Smooth muscle cell (in vitro differentiated cells): ENCODE data around the gene FAM25G. TPM values are rescaled to one million over a fixed set of nuclear protein-coding genes. Genes with fewer than 3 reads are reported as not detected.
"Not testable (repeated sequence)": the region's sequence is repeated elsewhere in the genome, so short reads cannot be mapped to it uniquely, and the experiment has no call there.

ENCODE experiments used
- DNase-seq: peaks from one replicate; lab custom pipeline; 2025; ENCODE audit not compliant: unreplicated experiment; lab: John Stamatoyannopoulos, UW
- H2AFZ ChIP-seq: fragments of 200-600 bp; sonication (generic); 2 replicates; pipeline ENCODE4 v1.6.0; 2016; ENCODE audit warnings: antibody characterized with exemption, low read depth, mild to moderate bottlenecking
- H3F3A ChIP-seq: fragments of 200-600 bp; sonication (generic); 2 replicates; pipeline ENCODE4 v1.6.0; 2017; ENCODE audit warnings: antibody characterized with exemption, low read depth
- H3K27ac ChIP-seq: fragments of 200-600 bp; sonication (generic); 2 replicates; pipeline ENCODE4 v1.5.1; 2016; ENCODE audit warnings: low read depth, mild to moderate bottlenecking
- H3K27me3 ChIP-seq: fragments of 200-600 bp; sonication (generic); 2 replicates; pipeline ENCODE4 v1.6.1; 2016; ENCODE audit warnings: low read depth, mild to moderate bottlenecking
- H3K36me3 ChIP-seq: fragments of 200-600 bp; sonication (generic); 2 replicates; pipeline ENCODE4 v1.5.1; 2016; ENCODE audit warnings: low read depth
- H3K4me1 ChIP-seq: fragments of 200-600 bp; sonication (generic); 2 replicates; pipeline ENCODE4 v1.5.1; 2016; ENCODE audit warnings: low read depth
- H3K4me2 ChIP-seq: fragments of 200-600 bp; sonication (generic); 2 replicates; pipeline ENCODE4 v1.6.0; 2016; ENCODE audit warnings: mild to moderate bottlenecking
- H3K4me3 ChIP-seq: fragments of 200-600 bp; sonication (generic); 2 replicates; pipeline ENCODE4 v1.5.1; 2016; ENCODE audit warnings: mild to moderate bottlenecking
- H3K79me2 ChIP-seq: fragments of 200-600 bp; sonication (generic); 2 replicates; pipeline ENCODE4 v1.6.0; 2016; ENCODE audit warnings: low read depth, mild to moderate bottlenecking
- H3K9ac ChIP-seq: fragments of 200-600 bp; sonication (generic); 2 replicates; pipeline ENCODE4 v1.6.0; 2016; ENCODE audit warnings: low read depth
- H3K9me3 ChIP-seq: fragments of 200-600 bp; sonication (generic); replicated peaks from 2 replicates; pipeline ENCODE4 v1.5.1; 2016; ENCODE audit warnings: low read depth
- H4K20me1 ChIP-seq: fragments of 200-600 bp; sonication (generic); 2 replicates; pipeline ENCODE4 v1.6.0; 2016; ENCODE audit warnings: low read depth
- WGBS: methylation state at CpG from one replicate; pipeline ENCODE4 v1.1.7; 2016; ENCODE audit warnings: low lambda C conversion rate; 5-methylcytosine and 5-hydroxymethylcytosine counted together
- polyA plus RNA-seq: library from polyadenylated mRNA; unstranded; fragments of >200 nt; fragmentation: Nextera tagmentation; extraction: Ambion mirVana; gene quantifications from 2 replicates; pipeline ENCODE4 v1.2.1, GENCODE V29; 2016
- total RNA-seq: library from RNA; depleted of rRNA; stranded (reverse); fragments of >200 nt; gene quantifications from 2 replicates; pipeline ENCODE4 v1.2.3, GENCODE V29; 2014

Gene FAM25G
- total RNA-seq (not detected in 2 replicates), polyA plus RNA-seq (not detected in 2 replicates)

- not testable (repeated sequence) for H3K4me3 ChIP-seq, H3K4me1 ChIP-seq, H3K9ac ChIP-seq, H4K20me1 ChIP-seq, H2AFZ ChIP-seq, H3K9me3 ChIP-seq, H3K27me3 ChIP-seq, H3K36me3 ChIP-seq, H3K27ac ChIP-seq, DNase-seq, H3K4me2 ChIP-seq, H3F3A ChIP-seq, H3K79me2 ChIP-seq
- WGBS: 93% methylated on average over 8 of the region's 9 CpGs
Observed at GRCh38 chr10:47491600-47491999, at the start of gene FAM25G. Gene FAM25G (minus strand): TSS chr10:47491700. CDS start chr10:47491674, 26 bp downstream.

- WGBS: 87% methylated on average over 2 of the region's 3 CpGs
- not testable (repeated sequence) for H3K27me3 ChIP-seq, H3F3A ChIP-seq, H3K9me3 ChIP-seq, H3K4me3 ChIP-seq, H3K27ac ChIP-seq, H3K4me1 ChIP-seq, H3K9ac ChIP-seq, DNase-seq, H4K20me1 ChIP-seq, H3K4me2 ChIP-seq, H2AFZ ChIP-seq, H3K36me3 ChIP-seq, H3K79me2 ChIP-seq
Observed at GRCh38 chr10:47536430-47536829, 44.9 kb upstream of the FAM25G start.

DNA sequence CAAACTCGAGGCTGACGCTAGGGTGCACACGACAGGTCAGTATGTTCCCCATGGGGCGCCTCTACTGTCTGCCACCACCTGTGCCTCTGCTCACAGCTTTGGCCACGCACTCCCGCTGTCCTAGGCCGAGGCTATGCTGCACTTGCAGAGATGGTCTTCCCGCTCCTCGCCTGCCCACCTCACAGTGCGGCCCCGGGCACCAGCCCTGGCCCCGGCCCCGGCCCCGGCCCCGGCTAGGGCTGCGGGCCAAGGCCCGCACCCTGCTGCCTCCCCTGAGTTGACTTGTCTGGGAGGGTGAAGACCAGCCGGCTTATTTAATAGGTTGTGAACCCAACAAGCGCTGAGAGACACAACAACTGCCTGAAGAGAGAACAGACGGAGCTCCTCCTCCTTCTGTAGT is 32.0 kb upstream of the FAM25G start, which contains the start of gene AGAP9:
Gene AGAP9, minus strand, starts transcription at position 164 of the 400 bp plus-strand sequence. Its CDS starts 112 bp downstream, at position 52.
- not testable (repeated sequence) for H3K36me3 ChIP-seq, H3K9ac ChIP-seq, DNase-seq, H4K20me1 ChIP-seq, H3K4me1 ChIP-seq, H3F3A ChIP-seq, H2AFZ ChIP-seq, H3K4me2 ChIP-seq, H3K79me2 ChIP-seq, H3K27me3 ChIP-seq, H3K27ac ChIP-seq, H3K9me3 ChIP-seq, H3K4me3 ChIP-seq
- WGBS: no CpG with 5 or more reads among the region's 20 CpGs

GRCh38 chr10:47502313-47502712 is 10.8 kb upstream of the FAM25G start:
- WGBS: 97% methylated on average over 9 of the region's 9 CpGs
- H3K36me3 ChIP-seq, H3K4me1 ChIP-seq, H3K27ac ChIP-seq, H2AFZ ChIP-seq, H4K20me1 ChIP-seq, H3K27me3 ChIP-seq, H3K4me3 ChIP-seq, H3F3A ChIP-seq, H3K79me2 ChIP-seq, H3K9me3 ChIP-seq, H3K9ac ChIP-seq, DNase-seq, H3K4me2 ChIP-seq: not testable (repeated sequence)

DNA sequence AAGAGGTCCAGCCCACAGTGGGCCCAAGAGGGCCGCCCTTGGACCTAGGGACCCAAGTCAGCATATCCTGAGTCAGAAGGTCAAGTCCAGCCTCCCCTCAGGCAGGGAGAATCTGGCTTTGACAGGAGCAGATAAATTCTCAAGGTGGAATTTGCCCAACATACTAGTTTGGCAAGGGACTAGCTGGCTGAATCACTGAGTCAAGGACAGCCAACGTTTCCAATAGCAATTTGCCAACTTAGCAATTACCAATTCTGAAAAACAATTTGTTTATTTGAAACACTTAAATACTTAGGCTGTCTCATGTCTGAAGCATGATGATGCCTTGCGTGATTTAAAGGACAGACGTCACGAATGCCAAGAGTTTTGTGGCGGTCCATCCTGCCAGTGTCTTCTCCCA is 2.7 kb upstream of the FAM25G start:
- H3K9me3 ChIP-seq, H3K9ac ChIP-seq, H3K36me3 ChIP-seq, H3F3A ChIP-seq, H3K27me3 ChIP-seq, DNase-seq, H4K20me1 ChIP-seq, H2AFZ ChIP-seq, H3K27ac ChIP-seq, H3K4me3 ChIP-seq, H3K79me2 ChIP-seq, H3K4me1 ChIP-seq, H3K4me2 ChIP-seq: not testable (repeated sequence)
- no CpG with 5 or more reads among the region's 6 CpGs for WGBS

DNA sequence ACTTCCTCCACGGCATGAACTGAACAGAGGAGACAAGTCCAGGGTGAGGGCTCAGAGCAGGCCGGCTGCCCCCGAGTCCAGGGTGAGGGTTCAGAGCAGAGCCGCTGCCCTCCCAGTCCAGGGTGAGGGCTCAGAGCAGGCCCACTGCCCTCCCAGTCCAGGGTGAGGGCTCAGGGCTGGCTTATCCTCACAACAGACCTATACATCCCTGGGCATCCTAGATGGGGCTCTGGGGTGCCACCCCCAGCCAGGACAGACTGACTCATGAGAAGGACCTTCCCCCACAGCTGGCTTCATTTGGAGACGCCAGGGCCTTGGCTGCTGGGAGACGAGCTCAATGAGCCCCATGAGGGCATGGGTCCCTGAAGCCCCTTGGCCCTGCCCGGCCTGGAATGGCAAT is 1.9 kb downstream of the FAM25G start:
- not testable (repeated sequence) for DNase-seq, H3K79me2 ChIP-seq, H3K4me3 ChIP-seq, H4K20me1 ChIP-seq, H3K9me3 ChIP-seq, H3F3A ChIP-seq, H3K36me3 ChIP-seq, H3K4me2 ChIP-seq, H3K4me1 ChIP-seq, H2AFZ ChIP-seq, H3K27ac ChIP-seq, H3K9ac ChIP-seq, H3K27me3 ChIP-seq
- WGBS: 100% methylated on average over 3 of the region's 7 CpGs

DNA sequence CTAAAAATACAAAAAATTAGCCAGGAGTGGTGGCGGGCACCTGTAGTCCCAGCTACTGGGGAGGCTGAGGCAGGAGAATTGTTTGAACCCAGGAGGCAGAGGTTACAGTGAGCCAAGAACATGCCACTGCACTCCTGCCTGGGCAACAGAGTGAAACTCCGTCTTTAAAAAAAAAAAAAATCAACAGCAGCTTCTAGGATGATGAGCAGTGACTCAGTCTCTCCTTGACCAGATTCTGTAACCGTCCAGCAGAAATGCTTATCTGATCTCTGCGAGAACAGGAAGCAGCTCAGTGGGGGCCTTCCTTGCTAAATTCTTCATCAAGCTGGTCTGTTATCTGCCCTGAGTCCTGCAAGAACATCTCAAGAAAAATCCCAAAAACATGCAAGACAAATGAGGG is 5.6 kb downstream of the FAM25G start:
- not testable (repeated sequence) for H3K79me2 ChIP-seq, H3K4me1 ChIP-seq, H3K9me3 ChIP-seq, DNase-seq, H3K9ac ChIP-seq, H2AFZ ChIP-seq, H3K4me3 ChIP-seq, H3K27ac ChIP-seq, H3K36me3 ChIP-seq, H4K20me1 ChIP-seq, H3K27me3 ChIP-seq, H3F3A ChIP-seq, H3K4me2 ChIP-seq
- WGBS: 25% methylated on average over 4 of the region's 4 CpGs

DNA sequence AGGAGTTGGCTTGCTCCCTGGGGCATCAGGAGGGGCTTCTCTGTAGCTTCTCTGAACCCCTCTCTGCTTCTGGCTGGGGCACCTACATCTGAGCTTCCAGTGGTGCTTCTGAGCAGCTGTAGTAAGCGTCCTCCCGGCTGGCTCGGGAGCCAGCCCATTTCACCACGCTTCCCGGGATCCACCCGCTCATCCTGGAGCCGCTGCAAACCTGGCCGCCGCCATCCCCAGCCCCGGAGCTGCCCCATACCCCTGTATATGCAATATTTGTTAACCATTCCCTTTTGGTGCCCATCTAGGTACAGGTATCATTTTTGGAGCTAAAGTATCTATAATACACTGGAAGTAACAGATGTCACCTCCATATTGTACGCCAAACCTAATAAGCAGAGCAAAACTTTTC is 6.7 kb downstream of the FAM25G start:
- not testable (repeated sequence) for DNase-seq, H3K9me3 ChIP-seq, H2AFZ ChIP-seq, H3K36me3 ChIP-seq, H3K27me3 ChIP-seq, H3K4me3 ChIP-seq, H3K27ac ChIP-seq, H4K20me1 ChIP-seq, H3K4me2 ChIP-seq, H3F3A ChIP-seq, H3K79me2 ChIP-seq, H3K9ac ChIP-seq, H3K4me1 ChIP-seq
- 95% methylated on average over 11 of the region's 11 CpGs for WGBS

DNA sequence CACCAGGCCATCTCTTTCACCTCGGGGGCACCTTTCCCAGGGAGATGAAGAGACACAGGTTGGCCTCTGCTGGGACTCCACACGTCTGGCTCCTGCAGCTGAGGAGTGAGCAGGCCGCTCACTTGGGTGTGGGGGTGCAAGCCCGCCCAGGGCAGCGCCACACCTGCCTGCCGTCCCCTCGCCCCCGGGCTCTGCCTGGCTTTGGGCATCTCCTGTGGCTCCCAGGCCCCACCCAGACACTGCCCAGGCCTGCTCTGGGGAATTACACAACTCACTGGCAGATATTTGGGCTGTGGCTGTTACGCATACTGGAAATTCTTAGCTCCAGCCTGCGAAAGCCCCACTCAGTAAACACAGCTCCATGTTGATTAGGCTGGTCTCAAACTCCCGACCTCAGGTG is 7.6 kb downstream of the FAM25G start, which contains the start of gene ANXA8:
Gene ANXA8, minus strand, starts transcription at position 193 of the 400 bp plus-strand sequence. Its CDS starts 182 bp downstream, at position 11.
- H3F3A ChIP-seq, H3K4me1 ChIP-seq, H2AFZ ChIP-seq, H4K20me1 ChIP-seq, H3K27ac ChIP-seq, H3K9ac ChIP-seq, H3K27me3 ChIP-seq, H3K36me3 ChIP-seq, H3K9me3 ChIP-seq, H3K4me2 ChIP-seq, H3K79me2 ChIP-seq, H3K4me3 ChIP-seq, DNase-seq: not testable (repeated sequence)
- 62% methylated on average over 9 of the region's 11 CpGs for WGBS
